ENCODE results near the gene SCYGR7. TPM values are rescaled to one million over a fixed set of nuclear protein-coding genes. Genes with fewer than 3 reads are reported as not detected.

SCYGR7 gene
- total and polyA plus RNA-seq, 2 of the 13 experiments (the other 11 are each of a cell fraction or from before 2014, with no cell fraction given), result not detected

DNA sequence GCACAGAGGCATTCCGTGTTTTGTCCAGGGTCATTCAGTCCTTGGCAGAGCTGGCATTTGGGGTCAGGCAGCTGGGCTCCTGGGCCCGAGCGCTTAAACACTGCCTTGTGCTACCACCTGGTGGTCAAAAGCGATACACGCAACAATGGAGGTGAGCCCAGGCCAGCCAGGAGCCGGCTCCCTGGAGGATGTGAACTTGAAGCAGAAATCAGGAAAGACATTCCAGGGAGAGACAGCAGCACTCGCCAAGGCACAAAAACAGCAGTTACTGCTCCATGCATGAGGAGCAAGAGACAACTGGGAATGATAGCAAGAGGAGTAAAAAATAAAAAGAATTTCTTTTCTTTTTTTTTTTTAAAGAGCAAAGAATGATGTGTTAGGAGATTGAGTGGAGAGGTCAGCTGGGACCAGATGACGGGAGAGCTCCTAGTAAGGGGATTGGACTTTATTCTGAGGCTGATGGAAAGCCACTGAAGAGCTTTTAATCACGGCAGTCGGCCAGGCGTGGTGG, 38.3 kb downstream of the SCYGR7 start (continued):
- TF ChIP-seq, protein P1, sequence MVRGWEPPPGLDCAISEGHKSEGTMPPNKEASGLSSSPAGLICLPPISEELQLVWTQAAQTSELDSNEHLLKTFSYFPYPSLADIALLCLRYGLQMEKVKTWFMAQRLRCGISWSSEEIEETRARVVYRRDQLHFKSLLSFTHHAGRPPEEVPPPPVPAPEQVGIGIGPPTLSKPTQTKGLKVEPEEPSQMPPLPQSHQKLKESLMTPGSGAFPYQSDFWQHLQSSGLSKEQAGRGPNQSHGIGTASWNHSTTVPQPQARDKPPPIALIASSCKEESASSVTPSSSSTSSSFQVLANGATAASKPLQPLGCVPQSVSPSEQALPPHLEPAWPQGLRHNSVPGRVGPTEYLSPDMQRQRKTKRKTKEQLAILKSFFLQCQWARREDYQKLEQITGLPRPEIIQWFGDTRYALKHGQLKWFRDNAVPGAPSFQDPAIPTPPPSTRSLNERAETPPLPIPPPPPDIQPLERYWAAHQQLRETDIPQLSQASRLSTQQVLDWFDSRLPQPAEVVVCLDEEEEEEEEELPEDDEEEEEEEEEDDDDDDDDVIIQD (CRISPR knock-in tag; IDR thresholded peaks at IDR 0.05; ENCODE audit: low read depth), result peak; percentile 70
- no peak for TF ChIP-seq NFE2 (CRISPR knock-in tag; IDR thresholded peaks at IDR 0.05)
- no peak for TF ChIP-seq SUZ12 (IDR thresholded peaks at IDR 0.05; ENCODE audit: low read depth, low read length)
- TF ChIP-seq, protein P2, sequence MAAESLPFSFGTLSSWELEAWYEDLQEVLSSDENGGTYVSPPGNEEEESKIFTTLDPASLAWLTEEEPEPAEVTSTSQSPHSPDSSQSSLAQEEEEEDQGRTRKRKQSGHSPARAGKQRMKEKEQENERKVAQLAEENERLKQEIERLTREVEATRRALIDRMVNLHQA (CRISPR knock-in tag; IDR thresholded peaks at IDR 0.05), result no peak
- TF ChIP-seq SP140L (CRISPR knock-in tag; IDR thresholded peaks at IDR 0.05; ENCODE audit: borderline replicate concordance), result 0 out of 2 replicates have a peak, but pooled peaks have one; percentile 29
- no peak for TF ChIP-seq ZFAT (CRISPR knock-in tag; conservative IDR thresholded peaks at IDR 0.05)
- no peak for TF ChIP-seq FIP1L1 (IDR thresholded peaks at IDR 0.05; ENCODE audit: borderline replicate concordance, insufficient read depth, low read depth, low read length)
- TF ChIP-seq ZNF557 (CRISPR knock-in tag; IDR thresholded peaks at IDR 0.05), result no peak
- TF ChIP-seq ZNF136 (CRISPR knock-in tag; IDR thresholded peaks at IDR 0.05; ENCODE audit: low read depth), result no peak
- TF ChIP-seq JUNB (CRISPR knock-in tag; IDR thresholded peaks at IDR 0.05; ENCODE audit: borderline replicate concordance), result no peak
- no peak; the same call in 1 of the 2 replicates for TF ChIP-seq ZSCAN25 (CRISPR knock-in tag; IDR thresholded peaks at IDR 0.05)
- TF ChIP-seq TCF12 (IDR thresholded peaks at IDR 0.05), result no peak
- no peak for TF ChIP-seq TCF12 (CRISPR knock-in tag; IDR thresholded peaks at IDR 0.05)
- no peak for TF ChIP-seq NAIF1 (CRISPR knock-in tag; IDR thresholded peaks at IDR 0.05; ENCODE audit: borderline replicate concordance)
- no peak for TF ChIP-seq ELF1 (CRISPR knock-in tag; IDR thresholded peaks at IDR 0.05)
- peak; percentile 82 for TF ChIP-seq AHR (CRISPR knock-in tag; IDR thresholded peaks at IDR 0.05)
- TF ChIP-seq SRSF1 (optimal IDR thresholded peaks at IDR 0.05; ENCODE audit: low read depth, low read length), result no peak
- peak; percentile 7 for TF ChIP-seq ASH2L (IDR thresholded peaks at IDR 0.05; ENCODE audit: insufficient read length, low read depth, low read length)
- TF ChIP-seq, protein P3, sequence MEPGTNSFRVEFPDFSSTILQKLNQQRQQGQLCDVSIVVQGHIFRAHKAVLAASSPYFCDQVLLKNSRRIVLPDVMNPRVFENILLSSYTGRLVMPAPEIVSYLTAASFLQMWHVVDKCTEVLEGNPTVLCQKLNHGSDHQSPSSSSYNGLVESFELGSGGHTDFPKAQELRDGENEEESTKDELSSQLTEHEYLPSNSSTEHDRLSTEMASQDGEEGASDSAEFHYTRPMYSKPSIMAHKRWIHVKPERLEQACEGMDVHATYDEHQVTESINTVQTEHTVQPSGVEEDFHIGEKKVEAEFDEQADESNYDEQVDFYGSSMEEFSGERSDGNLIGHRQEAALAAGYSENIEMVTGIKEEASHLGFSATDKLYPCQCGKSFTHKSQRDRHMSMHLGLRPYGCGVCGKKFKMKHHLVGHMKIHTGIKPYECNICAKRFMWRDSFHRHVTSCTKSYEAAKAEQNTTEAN (CRISPR knock-in tag; conservative IDR thresholded peaks at IDR 0.05), result no peak
- TF ChIP-seq PCBP1 (IDR thresholded peaks at IDR 0.05; ENCODE audit: borderline replicate concordance, low read depth, low read length), result no peak
- no peak for TF ChIP-seq ZNF841 (CRISPR knock-in tag; IDR thresholded peaks at IDR 0.05; ENCODE audit: borderline replicate concordance)
- TF ChIP-seq ZNF577 (CRISPR knock-in tag; IDR thresholded peaks at IDR 0.05; ENCODE audit: borderline replicate concordance, low read depth), result no peak
- TF ChIP-seq ZNF878 (CRISPR knock-in tag; IDR thresholded peaks at IDR 0.05), result no peak
